ENCODE measurements around the gene TET2.

Gene TET2

DNA sequence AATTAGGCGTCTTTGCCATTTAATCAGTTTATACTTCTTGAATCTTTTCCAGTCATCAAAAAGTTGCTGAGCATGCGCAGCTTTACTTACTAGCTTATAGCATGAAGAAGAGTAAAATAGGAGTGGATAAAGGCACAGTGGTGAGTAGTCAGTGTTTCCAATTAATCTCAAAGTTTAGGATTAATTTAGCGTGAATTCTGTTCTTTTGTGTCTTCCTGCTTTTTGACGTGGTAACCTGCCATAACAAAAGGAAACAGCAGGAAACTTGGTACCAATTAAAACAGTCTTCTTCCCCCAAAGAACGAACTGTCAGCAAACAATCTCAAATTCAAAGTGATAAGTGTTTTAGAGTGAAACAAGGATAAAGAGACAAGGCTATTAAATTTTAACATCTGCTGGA is 61.9 kb downstream of the TET2 start:
- no peaks in the 10 kb centered on the region for H3K36me3 ChIP-seq (ENCODE audit: control insufficient read depth, insufficient read depth, low read length)
- H3K4me3 ChIP-seq (ENCODE audit: low read depth, low read length), result no peak overlapping the region
- TF ChIP-seq, protein P1, sequence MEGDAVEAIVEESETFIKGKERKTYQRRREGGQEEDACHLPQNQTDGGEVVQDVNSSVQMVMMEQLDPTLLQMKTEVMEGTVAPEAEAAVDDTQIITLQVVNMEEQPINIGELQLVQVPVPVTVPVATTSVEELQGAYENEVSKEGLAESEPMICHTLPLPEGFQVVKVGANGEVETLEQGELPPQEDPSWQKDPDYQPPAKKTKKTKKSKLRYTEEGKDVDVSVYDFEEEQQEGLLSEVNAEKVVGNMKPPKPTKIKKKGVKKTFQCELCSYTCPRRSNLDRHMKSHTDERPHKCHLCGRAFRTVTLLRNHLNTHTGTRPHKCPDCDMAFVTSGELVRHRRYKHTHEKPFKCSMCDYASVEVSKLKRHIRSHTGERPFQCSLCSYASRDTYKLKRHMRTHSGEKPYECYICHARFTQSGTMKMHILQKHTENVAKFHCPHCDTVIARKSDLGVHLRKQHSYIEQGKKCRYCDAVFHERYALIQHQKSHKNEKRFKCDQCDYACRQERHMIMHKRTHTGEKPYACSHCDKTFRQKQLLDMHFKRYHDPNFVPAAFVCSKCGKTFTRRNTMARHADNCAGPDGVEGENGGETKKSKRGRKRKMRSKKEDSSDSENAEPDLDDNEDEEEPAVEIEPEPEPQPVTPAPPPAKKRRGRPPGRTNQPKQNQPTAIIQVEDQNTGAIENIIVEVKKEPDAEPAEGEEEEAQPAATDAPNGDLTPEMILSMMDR (IDR thresholded peaks at IDR 0.05), result no peak

GRCh38 chr4:105210916-105211315 is 64.2 kb downstream of the TET2 start:
- H3K9ac ChIP-seq, result no peak overlapping the region
- TF ChIP-seq, protein P1 (IDR thresholded peaks at IDR 0.05), result no peak

More for the DNA sequence above, 61.9 kb downstream of the TET2 start:
- Histone ChIP-seq H3K79me2 (peaks cover 7% of the 10 kb centered on the region), H3K9ac (no peak overlapping the region), H3K27ac (no peak overlapping the region), H3K4me1 (peaks cover 4% of the 10 kb centered on the region), H3K9me3 (ENCODE audit: control insufficient read depth, low read length) (no peaks in the 10 kb centered on the region), H3K4me2 (ENCODE audit: low read length) (no peak overlapping the region), H2AFZ (no peak overlapping the region), H3K27me3 (ENCODE audit: control insufficient read depth, insufficient read depth, low read length) (no peaks in the 10 kb centered on the region)

DNA sequence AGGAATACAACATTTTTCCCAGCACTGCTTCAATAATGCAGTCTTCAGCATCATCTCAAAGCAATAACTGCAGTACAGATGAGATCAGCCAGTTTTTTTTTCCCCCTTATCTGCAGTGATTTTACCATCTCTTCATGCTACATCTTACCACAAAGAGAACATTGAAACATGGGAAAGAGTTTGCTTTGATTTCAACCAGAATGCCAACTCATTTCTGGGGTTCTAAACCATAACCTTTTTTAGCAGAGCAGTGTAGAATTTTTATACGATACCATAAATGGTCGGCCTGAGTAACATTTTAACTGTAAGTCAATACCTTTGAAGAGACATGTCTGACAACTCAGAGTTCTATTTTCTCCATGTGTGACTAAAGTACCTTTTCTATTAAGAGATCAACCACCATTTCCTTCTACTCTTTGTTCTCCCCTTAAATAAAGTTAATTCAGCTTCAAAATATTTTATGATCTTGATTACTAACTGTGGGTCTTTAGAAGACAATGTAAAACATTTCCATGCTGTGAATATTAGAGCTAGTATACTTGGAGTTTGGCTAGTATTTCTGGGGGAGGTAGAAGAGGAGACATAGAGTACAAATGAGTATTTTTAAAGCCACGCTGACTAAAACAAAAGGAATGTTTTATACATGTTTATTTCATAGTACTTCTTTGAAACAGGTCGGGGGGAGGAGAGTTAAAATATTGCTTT is 69.1 kb downstream of the TET2 start:
- no peaks in the 10 kb centered on the region for H3K36me3 ChIP-seq (ENCODE audit: control insufficient read depth, insufficient read depth, low read length)
- no peak overlapping the region for H3K27ac ChIP-seq

More at GRCh38 chr4:105210916-105211315, 64.2 kb downstream of the TET2 start:
- Histone ChIP-seq H3K4me2 (ENCODE audit: low read length) (no peak overlapping the region), H3K27me3 (ENCODE audit: control insufficient read depth, insufficient read depth, low read length) (no peaks in the 10 kb centered on the region), H3K27ac (no peak overlapping the region), H3K79me2 (peaks cover 3% of the 10 kb centered on the region), H3K9me3 (ENCODE audit: control insufficient read depth, low read length) (no peaks in the 10 kb centered on the region), H3K36me3 (ENCODE audit: control insufficient read depth, insufficient read depth, low read length) (no peaks in the 10 kb centered on the region), H2AFZ (no peak overlapping the region), H3K4me3 (ENCODE audit: low read depth, low read length) (no peak overlapping the region), H3K4me1 (peaks cover 4% of the 10 kb centered on the region)

DNA sequence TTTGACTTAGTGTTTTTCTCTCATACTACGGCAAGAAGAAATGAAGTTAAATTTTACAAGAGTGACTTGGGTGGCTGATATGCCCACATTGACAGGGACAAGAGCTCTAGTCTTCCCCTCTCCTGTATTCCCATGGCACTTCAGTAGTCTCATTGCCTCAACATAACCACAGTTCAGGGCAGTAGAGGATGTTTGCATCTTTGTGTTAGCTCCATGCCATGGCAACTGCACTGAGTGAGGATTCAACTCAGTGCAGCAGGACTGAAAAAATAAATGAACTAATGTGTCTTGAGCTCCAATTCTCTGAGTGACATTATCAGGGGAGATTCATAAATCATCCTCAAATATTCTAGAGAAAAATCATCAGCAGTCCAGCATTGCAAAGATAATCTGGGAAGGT is 78.8 kb downstream of the TET2 start:
- Histone ChIP-seq H3K79me2 (peaks cover 2% of the 10 kb centered on the region), H3K9me3 (ENCODE audit: control insufficient read depth, low read length) (no peaks in the 10 kb centered on the region), H3K36me3 (ENCODE audit: control insufficient read depth, insufficient read depth, low read length) (no peaks in the 10 kb centered on the region), H3K4me2 (ENCODE audit: low read length) (no peak overlapping the region), H2AFZ (no peak overlapping the region), H3K4me1 (no peaks in the 10 kb centered on the region), H3K4me3 (ENCODE audit: low read depth, low read length) (no peak overlapping the region), H3K9ac (no peak overlapping the region), H3K27ac (no peak overlapping the region), H3K27me3 (ENCODE audit: control insufficient read depth, insufficient read depth, low read length) (no peaks in the 10 kb centered on the region)
- TF ChIP-seq, protein P1 (IDR thresholded peaks at IDR 0.05), result no peak

More for the DNA sequence above, 69.1 kb downstream of the TET2 start:
- Histone ChIP-seq H3K9me3 (ENCODE audit: control insufficient read depth, low read length) (no peaks in the 10 kb centered on the region), H3K9ac (no peak overlapping the region), H3K4me2 (ENCODE audit: low read length) (no peak overlapping the region), H2AFZ (no peak overlapping the region), H3K4me3 (ENCODE audit: low read depth, low read length) (no peak overlapping the region), H3K4me1 (no peaks in the 10 kb centered on the region), H3K27me3 (ENCODE audit: control insufficient read depth, insufficient read depth, low read length) (no peaks in the 10 kb centered on the region), H3K79me2 (peaks cover 3% of the 10 kb centered on the region)
- TF ChIP-seq, protein P1 (IDR thresholded peaks at IDR 0.05), result no peak

- H3K4me2 ChIP-seq (ENCODE audit: low read length), result no peak overlapping the region
- TF ChIP-seq, protein P1 (IDR thresholded peaks at IDR 0.05), result no peak
- no peaks in the 10 kb centered on the region for H3K9me3 ChIP-seq (ENCODE audit: control insufficient read depth, low read length)
- no peaks in the 10 kb centered on the region for H3K36me3 ChIP-seq (ENCODE audit: control insufficient read depth, insufficient read depth, low read length)
- H3K27ac ChIP-seq, result no peak overlapping the region
- H3K27me3 ChIP-seq (ENCODE audit: control insufficient read depth, insufficient read depth, low read length), result no peaks in the 10 kb centered on the region
- no peak overlapping the region for H3K4me3 ChIP-seq (ENCODE audit: low read depth, low read length)
- no peaks in the 10 kb centered on the region for H3K4me1 ChIP-seq
- no peak overlapping the region for H3K9ac ChIP-seq
- H2AFZ ChIP-seq, result no peak overlapping the region
- H3K79me2 ChIP-seq, result peaks cover 2% of the 10 kb centered on the region
Measured at GRCh38 chr4:105227054-105227453, 80.4 kb downstream of the TET2 start.
